Left renal pelvis (tissue), 4 donors: ENCODE data around the gene TRUB1. TPM values are rescaled to one million over a fixed set of nuclear protein-coding genes. Genes with fewer than 3 reads are reported as not detected.

Experiments used
- DNase-seq, 4 donors: peaks; one replicate each; pipeline ENCODE4 v3.0.0-alpha.2; 2013; ENCODE audit warnings: low read depth in 4 of 4, low spot score in 3 of 4
- polyA plus RNA-seq, 4 donors: library from polyadenylated mRNA; unstranded; fragments of 120-200 nt; gene quantifications; one replicate each; pipeline ENCODE4 v1.2.1, GENCODE V29; 2013; ENCODE audit not compliant: insufficient read length in 4 of 4

TRUB1 gene
- polyA plus RNA-seq, 4 donors: 28.0 to 49.3 (median 35.7) TPM

- DNase-seq: no peak
Observed at GRCh38 chr10:115026056-115026745, 88.2 kb downstream of the TRUB1 start.

GRCh38 chr10:115026746-115027140 is 88.7 kb downstream of the TRUB1 start:
- DNase-seq: no peak

Other genes with a start within 250 kb of the TRUB1 start
- 10 to 100 TPM; 34.9 to 46.1 (median 36.6) TPM for gene FHIP2A, start 116.4 kb upstream of the TRUB1 start, polyA plus RNA-seq
- 10 to 100 TPM; 20.9 to 38.8 (median 26.8) TPM for gene ATRNL1, start 155.2 kb downstream of the TRUB1 start, polyA plus RNA-seq